Osteocyte (in vitro differentiated cells): Measurements from ENCODE around the gene SETD1A. TPM values are rescaled to one million over a fixed set of nuclear protein-coding genes. Genes with fewer than 3 reads are reported as not detected.
A peak's percentile ranks its signal among the peaks of the same experiment; 100 is the strongest.

ENCODE experiments used
- DNase-seq: peaks from one replicate; pipeline ENCODE4 v3.0.0; 2021; ENCODE audit warnings: mixed read lengths; ENCODE audit not compliant: unreplicated experiment; ENCODE audit errors: extremely low spot score
- H3K27ac Mint-ChIP-seq: one replicate; pipeline ENCODE4 v1.8.0; 2021; ENCODE audit warnings: mild to moderate bottlenecking, mixed read lengths; ENCODE audit not compliant: unreplicated experiment
- H3K27me3 Mint-ChIP-seq: one replicate; pipeline ENCODE4 v1.8.0; 2021; ENCODE audit warnings: mixed read lengths; ENCODE audit not compliant: unreplicated experiment
- H3K36me3 Mint-ChIP-seq: one replicate; pipeline ENCODE4 v1.8.0; 2021; ENCODE audit warnings: mixed read lengths; ENCODE audit not compliant: unreplicated experiment
- H3K4me1 Mint-ChIP-seq: one replicate; pipeline ENCODE4 v1.8.0; 2021; ENCODE audit warnings: mixed read lengths; ENCODE audit not compliant: unreplicated experiment
- H3K4me3 Mint-ChIP-seq: one replicate; pipeline ENCODE4 v1.8.0; 2021; ENCODE audit warnings: mild to moderate bottlenecking, moderate library complexity, mixed read lengths; ENCODE audit not compliant: unreplicated experiment
- H3K9me3 Mint-ChIP-seq: one replicate; pipeline ENCODE4 v1.8.0; 2021; ENCODE audit warnings: mixed read lengths; ENCODE audit not compliant: unreplicated experiment
- CTCF ChIP-seq: fragments of 200-600 bp; sonication (generic); IDR thresholded peaks from 2 replicates; pipeline ENCODE4 v1.5.0; 2021; ENCODE audit warnings: antibody characterized with exemption, mild to moderate bottlenecking, moderate library complexity
- total RNA-seq: library from RNA; stranded (reverse); gene quantifications from 2 replicates; pipeline ENCODE4 v1.2.1, GENCODE V29; 2021

SETD1A gene
- total RNA-seq, 1 donor from 2014 or later: 20.1 TPM

GRCh38 chr16:30992276-30992780 is 34.8 kb downstream of the SETD1A start:
- no peak for TF ChIP-seq CTCF
- DNase-seq: no peak
- no peaks in the 10 kb centered on the region for H3K9me3 Mint-ChIP-seq
- peaks cover 6% of the 10 kb centered on the region for H3K4me1 Mint-ChIP-seq
- H3K36me3 Mint-ChIP-seq: no peaks in the 10 kb centered on the region
- H3K27ac Mint-ChIP-seq: no peak overlapping the region
- no peaks in the 10 kb centered on the region for H3K27me3 Mint-ChIP-seq
- H3K4me3 Mint-ChIP-seq: no peak overlapping the region

- Mint-ChIP-seq H3K27ac (no peak overlapping the region), H3K9me3 (no peaks in the 10 kb centered on the region), H3K4me1 (peaks cover 14% of the 10 kb centered on the region), H3K4me3 (no peak overlapping the region), H3K36me3 (no peaks in the 10 kb centered on the region), H3K27me3 (no peaks in the 10 kb centered on the region)
- TF ChIP-seq CTCF: no peak
- DNase-seq: no peak
Measured at GRCh38 chr16:30992931-30993816, 35.6 kb downstream of the SETD1A start.

GRCh38 chr16:30995927-30996323 is 38.4 kb downstream of the SETD1A start:
- no peak for TF ChIP-seq CTCF
- Mint-ChIP-seq H3K4me1 (peaks cover 27% of the 10 kb centered on the region), H3K4me3 (no peak overlapping the region), H3K27ac (no peak overlapping the region), H3K36me3 (no peaks in the 10 kb centered on the region), H3K27me3 (no peaks in the 10 kb centered on the region), H3K9me3 (no peaks in the 10 kb centered on the region)
- no peak for DNase-seq

- H3K4me1 Mint-ChIP-seq: peaks cover 27% of the 10 kb centered on the region
- no peaks in the 10 kb centered on the region for H3K36me3 Mint-ChIP-seq
- H3K9me3 Mint-ChIP-seq: no peaks in the 10 kb centered on the region
- no peaks in the 10 kb centered on the region for H3K27me3 Mint-ChIP-seq
- H3K27ac Mint-ChIP-seq: peak overlapping the region; percentile 31
- no peak for TF ChIP-seq CTCF
- no peak for DNase-seq
- peak overlapping the region; percentile 73 for H3K4me3 Mint-ChIP-seq
Measured at GRCh38 chr16:30996324-30996984, 38.9 kb downstream of the SETD1A start.
